ENCODE data around the gene IER5L. TPM values are rescaled to one million over a fixed set of nuclear protein-coding genes. Genes with fewer than 3 reads are reported as not detected.

The IER5L gene
- total RNA-seq = 7.2 TPM
- 1 to 10 TPM; 4.0 to 7.4 (median 6.4) TPM for polyA plus RNA-seq (ENCODE audit: insufficient read depth in 1 of 8, insufficient read length in 8 of 8, low replicate concordance in 1 of 8)
- long read RNA-seq, donor 1, transcript IER5L-201 (1 exons, 2,711 nt) = major isoform, 7 of 7 reads
- long read RNA-seq, donor 1, partial matches to known transcripts = 0 of 7 reads
- long read RNA-seq, donor 1, other reads (novel, unspliced or antisense) = 0 of 7 reads
- long read RNA-seq, donor 2, partial matches to known transcripts = 0 of 2 reads
- long read RNA-seq, donor 2, other reads (novel, unspliced or antisense) = 0 of 2 reads
- long read RNA-seq, donor 3, transcript IER5L-201 (1 exons, 2,711 nt) = major isoform, 10 of 10 reads
- long read RNA-seq, donor 3, partial matches to known transcripts = 0 of 10 reads
- long read RNA-seq, donor 3, other reads (novel, unspliced or antisense) = 0 of 10 reads
- long read RNA-seq, donor 4, transcript IER5L-201 (1 exons, 2,711 nt) = major isoform, 19 of 19 reads
- long read RNA-seq, donor 4, partial matches to known transcripts = 0 of 19 reads
- long read RNA-seq, donor 4, other reads (novel, unspliced or antisense) = 0 of 19 reads
- long read RNA-seq, donor 5, transcript IER5L-201 (1 exons, 2,711 nt) = major isoform, 34 of 34 reads
- long read RNA-seq, donor 5, partial matches to known transcripts = 0 of 34 reads
- long read RNA-seq, donor 5, other reads (novel, unspliced or antisense) = 0 of 34 reads
- long read RNA-seq, donor 6, transcript IER5L-201 (1 exons, 2,711 nt) = major isoform, 18 of 18 reads
- long read RNA-seq, donor 6, partial matches to known transcripts = 0 of 18 reads
- long read RNA-seq, donor 6, other reads (novel, unspliced or antisense) = 0 of 18 reads
- long read RNA-seq, donor 7, transcript IER5L-201 (1 exons, 2,711 nt) = major isoform, 35 of 35 reads
- long read RNA-seq, donor 7, partial matches to known transcripts = 0 of 35 reads
- long read RNA-seq, donor 7, other reads (novel, unspliced or antisense) = 0 of 35 reads
- long read RNA-seq, donor 8, transcript IER5L-201 (1 exons, 2,711 nt) = major isoform, 21 of 21 reads
- long read RNA-seq, donor 8, partial matches to known transcripts = 0 of 21 reads
- long read RNA-seq, donor 8, other reads (novel, unspliced or antisense) = 0 of 21 reads
- long read RNA-seq, donor 9, transcript IER5L-201 (1 exons, 2,711 nt) = major isoform, 16 of 16 reads
- long read RNA-seq, donor 9, partial matches to known transcripts = 0 of 16 reads
- long read RNA-seq, donor 9, other reads (novel, unspliced or antisense) = 0 of 16 reads
- long read RNA-seq, donor 10, transcript IER5L-201 (1 exons, 2,711 nt) = major isoform, 29 of 29 reads
- long read RNA-seq, donor 10, partial matches to known transcripts = 0 of 29 reads
- long read RNA-seq, donor 10, other reads (novel, unspliced or antisense) = 0 of 29 reads
- long read RNA-seq, donor 11, transcript IER5L-201 (1 exons, 2,711 nt) = major isoform, 13 of 13 reads
- long read RNA-seq, donor 11, partial matches to known transcripts = 0 of 13 reads
- long read RNA-seq, donor 11, other reads (novel, unspliced or antisense) = 0 of 13 reads

DNA sequence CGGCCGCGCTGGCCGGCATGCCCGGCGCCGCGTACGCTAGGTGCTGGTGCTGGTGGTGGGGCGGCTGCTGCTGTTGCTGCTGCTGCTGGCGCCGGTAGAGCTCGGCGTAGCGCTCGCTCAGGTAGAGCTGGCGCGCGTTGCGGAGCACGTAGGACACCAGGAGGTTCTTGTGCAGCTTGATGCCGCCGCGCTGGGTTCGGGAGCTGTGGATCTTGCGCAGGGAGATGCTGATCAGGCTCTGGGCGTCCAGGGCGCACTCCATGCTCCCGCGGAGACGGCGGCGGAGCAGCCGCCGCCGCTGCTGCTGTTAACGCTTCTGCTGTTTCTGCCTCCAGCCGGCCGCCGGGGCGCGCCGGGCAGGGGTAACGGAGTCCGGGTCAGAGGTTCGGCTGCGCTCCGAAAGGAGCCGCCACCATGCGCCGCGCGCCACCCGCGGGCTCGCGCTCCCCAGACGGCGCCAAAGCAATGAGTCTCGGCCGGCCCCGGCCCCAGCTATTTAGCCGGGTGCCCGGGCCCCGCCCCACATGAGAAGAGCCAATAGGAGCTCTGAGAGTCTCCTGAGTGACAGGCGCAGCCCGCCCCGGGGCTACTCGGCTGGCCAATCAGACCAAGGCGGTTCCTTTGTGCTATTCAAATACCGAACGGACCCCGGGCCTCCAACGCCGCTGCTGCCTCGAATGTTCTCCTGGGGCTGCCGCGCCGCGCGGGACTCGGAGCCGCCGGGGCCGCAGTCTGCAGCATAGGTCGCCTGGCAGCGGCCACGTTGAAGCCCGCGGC lies at the start of gene IER5L:
IER5L (minus strand) TSS at position 471 of the 777 bp plus-strand sequence; CDS start at position 262, 209 bp downstream.
- Histone ChIP-seq H3K9me3 (replicated peaks; ENCODE audit: control insufficient read depth, low read depth, low read length) (no peaks in the 10 kb centered on the region), H3K4me3 (ENCODE audit: low read length) (peak within 1 kb of the TSS; percentile 90), H3K4me1 (ENCODE audit: control insufficient read depth, insufficient read depth, low read length) (peaks cover 56% of the 10 kb centered on the region), H3K27ac (ENCODE audit: low read length) (peak within 1 kb of the TSS; percentile 99), H3K36me3 (ENCODE audit: control insufficient read depth, insufficient read depth, low read length) (no peaks in the 10 kb centered on the region), H3K27me3 (ENCODE audit: control insufficient read depth, insufficient read depth, low read length) (peaks cover 15% of the 10 kb centered on the region)
- WGBS (ENCODE audit: insufficient coverage) = under 1% methylated on average over 90 of the region's 90 CpGs
- DNase-seq = peak; percentile 98

DNA sequence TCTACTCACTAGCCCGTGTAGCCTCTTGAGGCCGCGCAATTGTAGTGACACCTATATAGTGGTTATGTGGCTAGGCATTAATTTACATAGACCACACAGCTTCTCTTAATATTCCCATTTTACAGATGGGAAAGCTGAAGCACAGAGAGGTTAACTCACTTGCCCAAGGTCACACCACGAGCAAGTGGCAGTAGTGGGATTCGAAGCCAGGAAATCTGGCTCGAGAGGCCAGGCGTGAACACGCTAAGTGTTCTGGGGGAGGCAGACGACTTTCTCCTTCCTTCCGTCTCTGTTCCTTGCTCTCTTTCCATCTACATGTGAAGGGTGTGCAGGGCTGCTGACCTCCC lies 49.8 kb upstream of the IER5L start:
- peaks cover 31% of the 10 kb centered on the region for H3K4me1 ChIP-seq (ENCODE audit: control insufficient read depth, insufficient read depth, low read length)
- H3K27me3 ChIP-seq (ENCODE audit: control insufficient read depth, insufficient read depth, low read length) = no peaks in the 10 kb centered on the region
- H3K9me3 ChIP-seq (replicated peaks; ENCODE audit: control insufficient read depth, low read depth, low read length) = no peaks in the 10 kb centered on the region
- H3K36me3 ChIP-seq (ENCODE audit: control insufficient read depth, insufficient read depth, low read length) = no peaks in the 10 kb centered on the region
- no peak overlapping the region for H3K27ac ChIP-seq (ENCODE audit: low read length)
- no peak overlapping the region for H3K4me3 ChIP-seq (ENCODE audit: low read length)
- WGBS (ENCODE audit: insufficient coverage) = no CpG with 5 or more reads among the region's 10 CpGs
- no peak for DNase-seq

DNA sequence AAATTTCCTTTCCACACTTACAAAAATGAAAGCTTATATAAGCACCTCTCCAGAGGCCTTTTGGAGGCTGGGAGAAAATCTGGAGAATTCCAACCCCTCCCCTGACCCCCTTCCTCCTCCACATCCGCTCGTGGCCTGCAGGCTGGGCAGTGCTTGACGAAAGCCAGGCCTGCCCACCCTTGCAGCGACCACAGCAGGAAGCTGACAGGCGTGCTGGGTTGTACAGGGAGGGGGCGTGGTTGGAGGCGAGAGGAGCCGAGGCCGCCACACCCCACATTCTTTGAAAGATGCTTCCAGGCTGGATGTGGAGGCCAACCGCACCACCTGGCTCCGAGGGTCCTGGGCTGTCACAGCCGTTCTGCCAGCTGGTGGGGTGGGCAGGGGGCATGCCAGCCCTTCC lies 47.8 kb upstream of the IER5L start:
- Histone ChIP-seq H3K4me3 (ENCODE audit: low read length) (no peak overlapping the region), H3K27me3 (ENCODE audit: control insufficient read depth, insufficient read depth, low read length) (no peaks in the 10 kb centered on the region), H3K27ac (ENCODE audit: low read length) (peak overlapping the region; percentile 65), H3K4me1 (ENCODE audit: control insufficient read depth, insufficient read depth, low read length) (peaks cover 31% of the 10 kb centered on the region), H3K36me3 (ENCODE audit: control insufficient read depth, insufficient read depth, low read length) (no peaks in the 10 kb centered on the region), H3K9me3 (replicated peaks; ENCODE audit: control insufficient read depth, low read depth, low read length) (no peaks in the 10 kb centered on the region)
- DNase-seq = peak; percentile 87
- WGBS (ENCODE audit: insufficient coverage) = 7% methylated on average over 5 of the region's 12 CpGs

DNA sequence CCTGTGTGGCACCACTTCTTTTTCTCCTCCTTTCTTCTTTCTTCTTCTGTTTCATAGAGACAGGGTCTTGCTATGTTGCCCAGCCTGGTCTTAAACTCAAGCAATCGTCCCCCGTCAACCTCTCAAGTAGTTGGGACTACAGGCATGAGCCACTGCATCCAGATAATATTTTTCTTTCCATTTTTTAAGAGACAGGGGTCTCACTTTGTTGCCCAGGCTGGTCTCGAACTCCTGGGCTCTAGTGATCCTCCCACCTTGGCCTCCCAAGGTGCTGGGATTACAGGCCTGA lies 47.4 kb upstream of the IER5L start:
- Histone ChIP-seq H3K27ac (ENCODE audit: low read length) (peak overlapping the region; percentile 62), H3K9me3 (replicated peaks; ENCODE audit: control insufficient read depth, low read depth, low read length) (no peaks in the 10 kb centered on the region), H3K27me3 (ENCODE audit: control insufficient read depth, insufficient read depth, low read length) (no peaks in the 10 kb centered on the region), H3K4me1 (ENCODE audit: control insufficient read depth, insufficient read depth, low read length) (peaks cover 31% of the 10 kb centered on the region), H3K4me3 (ENCODE audit: low read length) (no peak overlapping the region), H3K36me3 (ENCODE audit: control insufficient read depth, insufficient read depth, low read length) (no peaks in the 10 kb centered on the region)
- 70% methylated on average over 3 of the region's 3 CpGs for WGBS (ENCODE audit: insufficient coverage)
- no peak for DNase-seq

DNA sequence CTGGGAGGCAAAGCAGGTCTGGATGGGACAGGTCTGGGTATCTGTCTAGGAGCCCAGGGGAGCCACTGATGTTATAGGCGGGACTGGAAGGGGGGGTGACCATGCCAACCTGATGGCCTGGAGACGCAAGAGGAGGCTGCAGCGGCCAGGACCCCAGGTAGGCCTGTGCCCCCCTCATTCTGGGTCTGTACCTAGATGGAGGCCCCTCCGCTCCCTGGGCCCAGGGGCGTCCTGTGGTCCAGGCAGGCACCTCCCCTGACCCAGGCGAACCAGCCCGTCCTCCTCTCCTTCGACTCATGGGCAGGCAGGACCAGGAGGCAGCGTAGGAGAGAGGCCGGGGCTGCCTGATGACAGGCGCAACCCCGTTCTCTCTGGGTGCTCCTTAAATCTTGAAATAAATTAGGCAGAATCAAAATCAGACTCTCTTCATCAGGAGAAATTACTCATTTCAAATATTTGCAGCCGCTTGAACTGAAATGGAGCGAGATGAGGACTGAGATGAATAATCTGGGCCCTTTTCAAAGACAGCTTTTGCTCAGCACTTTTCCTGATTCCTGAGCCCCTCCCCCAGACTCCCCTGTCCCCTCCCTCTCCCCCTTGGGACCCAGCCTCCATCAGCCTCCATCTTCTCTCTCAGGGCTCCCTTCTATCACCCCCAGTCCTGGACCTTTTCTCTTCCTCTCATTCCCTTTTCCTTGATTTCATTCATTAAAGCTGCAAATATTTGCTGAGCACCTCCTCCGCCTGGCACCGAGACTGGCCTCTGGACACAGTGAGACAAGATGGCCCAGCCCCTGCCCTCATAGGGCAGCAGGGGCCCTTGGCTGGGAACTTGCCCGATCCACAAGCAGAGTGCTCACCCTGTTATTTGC lies 46.8 kb upstream of the IER5L start:
- H3K4me1 ChIP-seq (ENCODE audit: control insufficient read depth, insufficient read depth, low read length) = peaks cover 31% of the 10 kb centered on the region
- no peaks in the 10 kb centered on the region for H3K9me3 ChIP-seq (replicated peaks; ENCODE audit: control insufficient read depth, low read depth, low read length)
- H3K27me3 ChIP-seq (ENCODE audit: control insufficient read depth, insufficient read depth, low read length) = no peaks in the 10 kb centered on the region
- no peaks in the 10 kb centered on the region for H3K36me3 ChIP-seq (ENCODE audit: control insufficient read depth, insufficient read depth, low read length)
- DNase-seq = no peak
- peak overlapping the region; percentile 62 for H3K27ac ChIP-seq (ENCODE audit: low read length)
- no peak overlapping the region for H3K4me3 ChIP-seq (ENCODE audit: low read length)
- 91% methylated on average over 13 of the region's 17 CpGs for WGBS (ENCODE audit: insufficient coverage)

DNA sequence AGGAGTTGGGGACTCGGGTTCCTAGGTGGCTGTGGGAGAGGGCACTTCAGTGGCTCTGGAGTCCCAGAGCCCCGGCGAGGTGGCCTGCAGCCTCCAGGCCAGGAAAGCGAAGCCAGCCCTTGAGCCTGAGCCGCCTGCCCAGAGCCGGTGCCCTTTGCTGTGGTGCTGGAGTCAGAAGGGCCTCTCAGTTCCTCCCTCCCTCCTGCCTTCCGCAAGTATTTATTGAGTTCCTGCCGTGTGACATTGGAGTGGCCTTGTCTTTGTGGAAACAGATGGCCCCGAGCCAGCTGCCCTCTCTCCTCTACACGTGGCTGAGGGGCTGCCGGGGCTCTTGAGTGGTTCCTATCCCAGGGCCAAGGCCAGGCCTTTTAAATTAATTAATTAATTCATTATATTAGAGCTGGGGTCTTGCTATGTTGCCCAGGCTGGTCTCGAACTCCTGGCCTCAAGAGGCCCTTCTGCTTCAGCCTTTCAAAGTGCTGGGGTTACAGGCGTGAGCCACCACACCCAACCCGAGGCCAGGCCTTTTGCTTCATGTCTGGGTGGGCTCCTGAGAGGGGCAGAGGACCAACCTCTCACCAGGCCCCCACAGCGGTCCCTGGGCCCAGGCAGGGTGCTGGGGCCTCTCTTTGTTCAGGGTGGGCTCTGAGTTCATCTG lies 45.6 kb upstream of the IER5L start:
- no peaks in the 10 kb centered on the region for H3K9me3 ChIP-seq (replicated peaks; ENCODE audit: control insufficient read depth, low read depth, low read length)
- no peak for DNase-seq
- no peaks in the 10 kb centered on the region for H3K36me3 ChIP-seq (ENCODE audit: control insufficient read depth, insufficient read depth, low read length)
- H3K4me1 ChIP-seq (ENCODE audit: control insufficient read depth, insufficient read depth, low read length) = peaks cover 39% of the 10 kb centered on the region
- H3K27me3 ChIP-seq (ENCODE audit: control insufficient read depth, insufficient read depth, low read length) = no peaks in the 10 kb centered on the region
- H3K4me3 ChIP-seq (ENCODE audit: low read length) = no peak overlapping the region
- WGBS (ENCODE audit: insufficient coverage) = 80% methylated on average over 5 of the region's 15 CpGs
- H3K27ac ChIP-seq (ENCODE audit: low read length) = no peak overlapping the region

DNA sequence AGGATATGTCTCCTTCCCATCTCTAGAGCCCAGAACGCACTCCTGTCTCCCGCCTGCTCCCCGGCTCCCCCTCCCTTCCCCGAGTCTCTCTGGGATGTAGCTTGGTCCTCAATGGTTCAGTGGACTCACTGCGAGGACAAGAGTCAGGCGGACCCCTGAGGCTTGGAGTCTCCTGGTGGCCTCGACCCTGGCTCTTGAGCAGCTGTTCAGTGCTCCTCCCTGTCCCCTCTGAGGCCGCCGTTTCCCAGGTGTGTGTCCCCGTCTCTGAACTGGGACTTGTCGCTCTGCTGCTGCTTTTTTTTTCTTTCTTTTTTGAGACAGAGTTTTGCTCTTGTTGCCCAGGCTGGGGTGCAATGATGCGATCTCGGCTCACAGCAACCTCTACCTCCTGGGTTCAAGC lies 44.8 kb upstream of the IER5L start:
- Histone ChIP-seq H3K36me3 (ENCODE audit: control insufficient read depth, insufficient read depth, low read length) (no peaks in the 10 kb centered on the region), H3K27ac (ENCODE audit: low read length) (no peak overlapping the region), H3K4me3 (ENCODE audit: low read length) (no peak overlapping the region), H3K27me3 (ENCODE audit: control insufficient read depth, insufficient read depth, low read length) (no peaks in the 10 kb centered on the region), H3K9me3 (replicated peaks; ENCODE audit: control insufficient read depth, low read depth, low read length) (no peaks in the 10 kb centered on the region), H3K4me1 (ENCODE audit: control insufficient read depth, insufficient read depth, low read length) (peaks cover 46% of the 10 kb centered on the region)
- WGBS (ENCODE audit: insufficient coverage) = 83% methylated on average over 9 of the region's 13 CpGs
- no peak for DNase-seq

DNA sequence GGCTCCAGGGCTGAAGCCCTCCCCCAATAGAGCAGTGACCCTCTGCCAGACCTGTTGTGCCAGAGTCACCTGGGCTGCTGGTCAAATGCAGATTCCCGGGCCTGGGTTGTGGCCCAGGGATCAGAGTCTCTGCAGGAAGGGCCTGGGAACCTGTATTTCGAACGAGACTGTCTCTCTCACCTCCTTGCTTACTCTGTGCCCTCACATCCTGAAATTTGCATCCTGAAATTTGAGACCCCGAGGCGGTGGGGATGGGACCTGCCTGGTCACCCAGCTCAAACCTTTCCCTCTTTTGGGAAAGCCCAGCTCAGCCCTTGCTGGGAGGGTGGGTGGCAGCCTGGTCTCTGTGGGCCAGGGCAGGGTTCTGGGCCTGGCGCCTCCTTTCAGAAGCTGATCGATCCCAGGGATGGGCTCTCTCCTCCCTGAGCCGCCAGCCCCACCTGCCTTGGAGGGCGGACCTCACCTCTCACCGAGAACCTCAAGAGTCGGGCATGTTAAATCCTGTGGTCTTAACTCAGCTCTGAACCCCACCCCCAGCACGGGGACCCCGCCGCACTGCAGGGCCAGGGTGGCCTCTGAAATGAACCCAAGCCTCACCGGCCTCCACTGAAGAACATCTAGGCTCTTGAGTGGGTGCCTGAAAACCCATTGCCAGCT lies 44.0 kb upstream of the IER5L start:
- H3K4me3 ChIP-seq (ENCODE audit: low read length) = no peak overlapping the region
- no peak overlapping the region for H3K27ac ChIP-seq (ENCODE audit: low read length)
- H3K4me1 ChIP-seq (ENCODE audit: control insufficient read depth, insufficient read depth, low read length) = peaks cover 54% of the 10 kb centered on the region
- H3K9me3 ChIP-seq (replicated peaks; ENCODE audit: control insufficient read depth, low read depth, low read length) = no peaks in the 10 kb centered on the region
- H3K27me3 ChIP-seq (ENCODE audit: control insufficient read depth, insufficient read depth, low read length) = no peaks in the 10 kb centered on the region
- 57% methylated on average over 14 of the region's 15 CpGs for WGBS (ENCODE audit: insufficient coverage)
- DNase-seq = no peak
- H3K36me3 ChIP-seq (ENCODE audit: control insufficient read depth, insufficient read depth, low read length) = no peaks in the 10 kb centered on the region

All from muscle of leg (tissue), 16 donors.